ENCODE measurements around the gene KBTBD12. TPM values are rescaled to one million over a fixed set of nuclear protein-coding genes. Genes with fewer than 3 reads are reported as not detected.
"Not testable (repeated sequence)": the region's sequence is repeated elsewhere in the genome, so short reads cannot be mapped to it uniquely, and the experiment has no call there.

KBTBD12 gene
- total RNA-seq, 3 donors from 2014 or later (not counting 1 experiment from before 2014, with no cell fraction given): 0.12 TPM; not detected in 2

DNA sequence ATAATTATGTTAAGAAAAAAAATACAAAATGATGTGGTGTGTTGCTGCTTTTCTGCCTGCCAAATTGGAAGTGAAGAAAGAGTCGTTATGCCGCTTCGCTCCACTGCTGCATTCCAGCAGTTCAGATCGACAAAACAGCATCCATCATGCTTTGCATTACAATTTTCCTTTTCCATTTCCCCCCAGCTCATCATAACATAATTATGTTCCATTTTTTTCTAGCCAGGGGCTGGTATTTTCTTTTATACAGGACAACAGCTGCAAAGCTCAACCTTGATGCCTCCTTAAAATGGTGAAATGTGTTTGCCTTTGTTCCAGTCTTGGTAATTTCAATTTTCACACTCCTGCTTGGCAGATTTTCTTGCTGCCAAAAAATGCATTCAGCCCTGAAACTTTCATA is 44.9 kb upstream of the KBTBD12 start:
- Mint-ChIP-seq H3K9me3 (no peaks in the 10 kb centered on the region), H3K4me3 (no peak overlapping the region), H3K27ac (no peak overlapping the region), H3K27me3 (ENCODE audit: low read depth in 2 of 2) (peaks cover 3 to 6% of the 10 kb centered on the region in 2 donors), H3K4me1 (no peaks in the 10 kb centered on the region), H3K36me3 (no peaks in the 10 kb centered on the region)
- WGBS (ENCODE audit: insufficient coverage): 93% methylated on average over 4 of the region's 4 CpGs
- intact Hi-C loops (cut with micrococcal nuclease): no loop called here
- Histone ChIP-seq H3K27ac (ENCODE audit: low read length) (no peak overlapping the region), H3K4me3 (ENCODE audit: low read length) (no peak overlapping the region), H3K9me3 (ENCODE audit: control insufficient read depth, insufficient read depth, low read length) (no peaks in the 10 kb centered on the region), H3K27me3 (ENCODE audit: control insufficient read depth, insufficient read depth, low read length) (no peaks in the 10 kb centered on the region), H3K4me1 (ENCODE audit: control insufficient read depth, insufficient read depth, low read length) (no peaks in the 10 kb centered on the region), H3K36me3 (ENCODE audit: control insufficient read depth, insufficient read depth, low read length) (no peaks in the 10 kb centered on the region)
- no peak for DNase-seq
- ATAC-seq: no peak
- TF ChIP-seq, protein P1, sequence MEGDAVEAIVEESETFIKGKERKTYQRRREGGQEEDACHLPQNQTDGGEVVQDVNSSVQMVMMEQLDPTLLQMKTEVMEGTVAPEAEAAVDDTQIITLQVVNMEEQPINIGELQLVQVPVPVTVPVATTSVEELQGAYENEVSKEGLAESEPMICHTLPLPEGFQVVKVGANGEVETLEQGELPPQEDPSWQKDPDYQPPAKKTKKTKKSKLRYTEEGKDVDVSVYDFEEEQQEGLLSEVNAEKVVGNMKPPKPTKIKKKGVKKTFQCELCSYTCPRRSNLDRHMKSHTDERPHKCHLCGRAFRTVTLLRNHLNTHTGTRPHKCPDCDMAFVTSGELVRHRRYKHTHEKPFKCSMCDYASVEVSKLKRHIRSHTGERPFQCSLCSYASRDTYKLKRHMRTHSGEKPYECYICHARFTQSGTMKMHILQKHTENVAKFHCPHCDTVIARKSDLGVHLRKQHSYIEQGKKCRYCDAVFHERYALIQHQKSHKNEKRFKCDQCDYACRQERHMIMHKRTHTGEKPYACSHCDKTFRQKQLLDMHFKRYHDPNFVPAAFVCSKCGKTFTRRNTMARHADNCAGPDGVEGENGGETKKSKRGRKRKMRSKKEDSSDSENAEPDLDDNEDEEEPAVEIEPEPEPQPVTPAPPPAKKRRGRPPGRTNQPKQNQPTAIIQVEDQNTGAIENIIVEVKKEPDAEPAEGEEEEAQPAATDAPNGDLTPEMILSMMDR (IDR thresholded peaks at IDR 0.05): no peak

GRCh38 chr3:127874097-127874496 is 40.9 kb upstream of the KBTBD12 start:
- H3K27ac Mint-ChIP-seq, ATAC-seq: not testable (repeated sequence)

GRCh38 chr3:127881586-127881985 is 33.4 kb upstream of the KBTBD12 start:
- intact Hi-C loops (cut with micrococcal nuclease): no loop called here
- WGBS (ENCODE audit: insufficient coverage): 79% methylated on average over 3 of the region's 3 CpGs
- H3K27me3 Mint-ChIP-seq (ENCODE audit: low read depth in 2 of 2): peaks cover 8 to 26% of the 10 kb centered on the region in 2 donors
- H3K27ac ChIP-seq (ENCODE audit: low read length): no peak overlapping the region
- no peak overlapping the region for H3K4me3 ChIP-seq (ENCODE audit: low read length)
- no peaks in the 10 kb centered on the region for H3K4me1 ChIP-seq (ENCODE audit: control insufficient read depth, insufficient read depth, low read length)
- H3K9me3 ChIP-seq (ENCODE audit: control insufficient read depth, insufficient read depth, low read length): no peaks in the 10 kb centered on the region
- no peaks in the 10 kb centered on the region for H3K27me3 ChIP-seq (ENCODE audit: control insufficient read depth, insufficient read depth, low read length)
- no peaks in the 10 kb centered on the region for H3K36me3 Mint-ChIP-seq
- no peak for DNase-seq
- H3K4me1 Mint-ChIP-seq: no peaks in the 10 kb centered on the region
- no peak overlapping the region for H3K27ac Mint-ChIP-seq
- TF ChIP-seq, protein P1 (IDR thresholded peaks at IDR 0.05): no peak
- H3K9me3 Mint-ChIP-seq: no peaks in the 10 kb centered on the region
- no peak for ATAC-seq
- no peaks in the 10 kb centered on the region for H3K36me3 ChIP-seq (ENCODE audit: control insufficient read depth, insufficient read depth, low read length)
- H3K4me3 Mint-ChIP-seq: no peak overlapping the region

More at GRCh38 chr3:127874097-127874496, 40.9 kb upstream of the KBTBD12 start:
- peaks cover 5 to 21% of the 10 kb centered on the region in 2 donors for H3K27me3 Mint-ChIP-seq (ENCODE audit: low read depth in 2 of 2)
- H3K9me3 Mint-ChIP-seq; H3K4me3 ChIP-seq (ENCODE audit: low read length); H3K36me3 Mint-ChIP-seq; H3K4me1 ChIP-seq (ENCODE audit: control insufficient read depth, insufficient read depth, low read length); H3K36me3 ChIP-seq (ENCODE audit: control insufficient read depth, insufficient read depth, low read length); DNase-seq; H3K9me3 ChIP-seq (ENCODE audit: control insufficient read depth, insufficient read depth, low read length); H3K27me3 ChIP-seq (ENCODE audit: control insufficient read depth, insufficient read depth, low read length); H3K4me1 Mint-ChIP-seq; intact Hi-C loops (cut with micrococcal nuclease); H3K4me3 Mint-ChIP-seq; H3K27ac ChIP-seq (ENCODE audit: low read length): not testable (repeated sequence)
- WGBS (ENCODE audit: insufficient coverage): 85% methylated on average over 5 of the region's 5 CpGs

GRCh38 chr3:127884041-127884440 is 31.0 kb upstream of the KBTBD12 start:
- no peaks in the 10 kb centered on the region for H3K4me1 Mint-ChIP-seq
- Histone ChIP-seq H3K27ac (ENCODE audit: low read length) (no peak overlapping the region), H3K27me3 (ENCODE audit: control insufficient read depth, insufficient read depth, low read length) (no peaks in the 10 kb centered on the region), H3K36me3 (ENCODE audit: control insufficient read depth, insufficient read depth, low read length) (no peaks in the 10 kb centered on the region), H3K4me3 (ENCODE audit: low read length) (no peak overlapping the region), H3K4me1 (ENCODE audit: control insufficient read depth, insufficient read depth, low read length) (no peaks in the 10 kb centered on the region), H3K9me3 (ENCODE audit: control insufficient read depth, insufficient read depth, low read length) (no peaks in the 10 kb centered on the region)
- H3K36me3 Mint-ChIP-seq: no peaks in the 10 kb centered on the region
- DNase-seq (no peak), ATAC-seq (no peak)
- intact Hi-C loops (cut with micrococcal nuclease): no loop called here
- no peak overlapping the region for H3K4me3 Mint-ChIP-seq
- H3K27me3 Mint-ChIP-seq (ENCODE audit: low read depth in 2 of 2): peaks cover 7 to 14% of the 10 kb centered on the region in 2 donors
- TF ChIP-seq, protein P1 (IDR thresholded peaks at IDR 0.05): no peak
- H3K9me3 Mint-ChIP-seq: no peaks in the 10 kb centered on the region
- H3K27ac Mint-ChIP-seq: no peak overlapping the region

Data from natural killer cell (primary cell).